ENCODE measurements around the gene AQR.
"Not testable (repeated sequence)": the region's sequence is repeated elsewhere in the genome, so short reads cannot be mapped to it uniquely, and the experiment has no call there.

The AQR gene

DNA sequence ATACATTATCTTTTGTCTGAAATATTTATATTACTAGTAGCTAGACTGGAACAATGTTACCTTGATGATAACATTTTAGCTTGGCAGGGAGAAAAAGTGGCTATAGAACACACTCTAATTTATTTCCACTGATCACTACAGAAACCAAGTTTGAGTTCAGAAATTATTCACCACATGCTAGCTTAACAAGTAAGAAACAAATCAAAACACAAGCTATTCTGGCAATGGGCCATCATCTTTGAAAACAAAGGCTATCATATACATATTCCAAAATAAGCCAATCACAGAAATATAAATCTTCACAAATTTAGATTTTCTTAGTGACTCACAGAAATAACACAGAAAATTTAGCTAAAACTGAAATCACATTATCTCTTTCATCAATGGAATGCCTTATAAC lies 17.1 kb downstream of the AQR start:
- DNase-seq (ENCODE audit: low read depth): no peak

DNA sequence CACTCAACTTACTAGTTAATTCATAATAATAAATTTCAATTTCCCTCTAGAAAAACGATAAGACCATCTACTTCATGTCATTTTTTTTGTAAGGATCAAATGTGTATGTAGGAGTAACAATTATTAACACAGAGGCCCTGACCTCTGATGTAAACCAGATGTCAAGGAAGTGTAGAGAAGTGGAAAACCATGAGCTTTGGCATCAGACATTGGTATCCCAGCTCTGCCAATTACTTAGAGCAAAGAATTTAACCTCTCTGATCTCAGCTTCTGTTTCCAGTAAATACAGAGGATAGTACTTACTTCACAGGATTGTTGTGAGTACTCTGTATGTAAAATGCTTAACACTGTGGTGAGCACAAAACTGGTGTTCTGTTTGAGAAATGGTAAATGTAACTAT lies 17.5 kb downstream of the AQR start:
- no peak for DNase-seq (ENCODE audit: low read depth)

DNA sequence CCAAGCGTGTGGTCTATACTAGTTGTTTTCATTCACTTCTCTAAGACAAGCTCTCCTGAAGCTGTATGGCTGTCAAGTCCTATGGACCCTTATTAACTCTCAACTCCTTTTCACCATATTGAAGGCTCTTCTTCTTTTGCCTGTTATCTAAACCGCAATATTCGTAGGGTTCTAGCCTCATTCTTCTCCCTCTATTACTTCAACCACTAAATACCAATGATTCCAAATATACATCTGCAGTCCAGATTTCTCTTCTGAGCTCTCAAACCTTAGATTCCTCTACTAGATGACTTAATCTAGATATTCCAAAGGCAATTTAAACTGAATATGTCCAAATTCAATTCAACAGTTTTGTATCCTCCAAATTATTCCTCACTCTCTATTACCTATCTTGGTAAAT lies 24.6 kb downstream of the AQR start:
- DNase-seq (ENCODE audit: low read depth): no peak

DNA sequence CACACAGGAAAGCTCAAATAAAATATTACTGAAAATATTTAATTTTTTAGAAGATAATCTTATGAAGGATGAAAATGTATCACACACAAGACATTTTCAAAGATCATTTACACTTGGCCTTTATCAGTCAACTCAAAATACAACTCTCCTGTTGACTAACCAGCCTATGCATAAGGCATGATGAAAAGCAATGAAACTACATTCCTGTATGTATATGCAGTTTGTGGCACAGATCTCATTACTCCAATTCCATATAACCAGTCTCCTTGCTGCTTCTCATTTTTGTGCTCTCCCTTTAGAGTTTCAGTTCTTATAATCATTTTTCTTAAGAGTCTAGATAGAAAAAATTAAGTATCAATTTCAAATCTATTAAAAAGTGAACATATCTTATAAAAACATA lies 25.8 kb downstream of the AQR start:
- DNase-seq (ENCODE audit: low read depth): no peak

DNA sequence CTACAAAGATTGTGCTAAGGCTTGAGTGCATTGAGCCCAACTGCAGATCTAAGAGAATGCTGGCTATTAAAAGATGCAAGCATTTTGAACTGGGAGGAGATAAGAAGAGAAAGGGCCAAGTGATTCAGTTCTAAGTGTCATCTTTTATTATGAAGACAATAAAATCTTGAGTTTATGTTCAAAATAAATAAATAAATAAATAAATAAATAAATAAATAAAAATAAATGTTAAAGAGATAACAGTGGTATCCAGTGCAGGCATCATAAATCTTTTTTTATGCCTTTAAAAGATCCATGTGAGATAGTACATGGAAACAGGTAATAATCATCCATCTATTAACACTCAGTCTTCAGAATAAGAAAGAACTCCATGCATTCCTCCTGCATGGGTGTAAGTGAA lies 26.3 kb downstream of the AQR start:
- not testable (repeated sequence) for DNase-seq (ENCODE audit: low read depth)

DNA sequence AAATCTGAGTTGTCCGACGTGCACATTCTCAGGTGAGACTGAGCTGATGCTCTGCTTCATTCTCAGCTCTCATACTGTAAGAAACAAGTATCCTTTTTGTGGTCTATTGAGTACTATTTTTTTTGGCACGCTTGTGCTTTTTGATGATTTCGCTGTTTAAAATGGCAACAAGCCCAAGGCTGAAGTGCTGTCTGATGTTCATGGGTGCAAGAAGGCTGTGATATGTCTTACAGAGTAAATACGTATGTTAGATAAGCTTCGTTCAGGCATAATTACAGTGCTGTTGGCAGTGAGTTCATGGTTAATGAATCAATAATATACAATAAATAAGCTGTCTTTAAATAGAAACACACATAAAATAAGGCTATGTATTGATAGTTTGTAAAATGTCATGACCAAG lies 27.2 kb downstream of the AQR start:
- DNase-seq (ENCODE audit: low read depth): no peak

DNA sequence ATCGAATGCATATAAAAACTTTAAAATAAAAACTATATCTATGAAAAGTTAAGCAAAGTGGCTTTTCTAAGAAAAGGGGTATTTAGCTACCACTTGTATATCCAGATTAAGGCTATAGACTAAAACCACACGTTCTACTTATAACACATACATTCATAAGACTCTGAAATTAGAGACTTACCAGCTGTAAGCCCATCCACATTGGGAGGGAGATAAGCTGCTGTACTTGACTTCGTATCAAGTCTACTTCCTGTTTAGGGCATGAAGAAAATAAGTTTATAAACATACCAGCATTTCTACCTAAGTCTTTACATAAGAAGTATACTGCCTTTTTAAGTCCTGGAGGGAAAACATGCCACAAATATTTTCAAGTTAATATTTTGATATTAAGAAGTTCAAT lies 27.7 kb downstream of the AQR start:
- no peak for DNase-seq (ENCODE audit: low read depth)

DNA sequence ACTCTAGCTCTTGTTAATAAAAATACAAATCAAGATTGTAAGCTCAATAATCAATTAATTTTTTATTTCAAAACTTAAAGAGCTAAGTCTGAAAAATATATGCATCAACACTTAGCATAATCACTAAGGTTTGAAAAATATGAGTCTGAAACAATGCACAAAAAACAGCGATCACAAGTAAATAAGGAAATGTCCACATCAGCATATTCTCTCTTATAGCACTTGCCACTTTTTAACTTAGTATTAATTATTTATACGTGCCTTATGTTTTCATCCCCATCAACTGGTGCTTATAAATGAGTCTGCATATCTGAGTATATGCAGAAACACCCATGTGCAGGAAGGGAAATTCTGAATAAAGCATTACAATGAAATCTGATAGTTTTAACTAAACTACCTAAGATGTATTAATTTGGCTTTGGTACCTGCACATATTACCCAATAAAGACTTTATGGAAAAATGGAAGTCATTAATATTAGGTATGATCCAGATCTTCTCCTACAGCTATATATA lies 28.3 kb downstream of the AQR start:
- no peak for DNase-seq (ENCODE audit: low read depth)

DNA sequence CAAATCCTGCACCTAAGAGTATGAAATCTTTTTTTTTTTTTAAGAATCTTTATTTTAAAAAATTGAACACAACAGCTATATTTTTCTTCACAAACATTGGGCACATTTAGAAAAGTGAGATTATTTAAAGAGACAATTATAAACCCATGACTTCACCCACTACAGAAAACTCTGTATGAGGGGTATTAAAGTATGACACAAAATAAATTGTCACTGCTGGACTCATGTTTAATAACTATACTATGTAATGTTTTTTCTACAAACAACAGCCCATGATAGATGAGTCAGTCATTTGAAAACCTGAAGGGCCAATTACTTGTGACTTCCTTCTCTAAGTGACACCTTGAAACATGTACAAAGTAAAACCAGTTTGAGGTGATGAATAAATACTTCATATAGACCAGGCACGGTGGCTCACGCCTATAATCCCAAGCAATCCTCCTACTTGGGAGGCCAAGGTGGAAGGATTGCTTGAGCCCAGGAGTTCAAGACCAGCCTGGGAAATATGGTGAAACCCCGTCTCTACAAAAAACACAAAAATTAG lies 36.0 kb downstream of the AQR start:
- no peak for DNase-seq (ENCODE audit: low read depth)

DNA sequence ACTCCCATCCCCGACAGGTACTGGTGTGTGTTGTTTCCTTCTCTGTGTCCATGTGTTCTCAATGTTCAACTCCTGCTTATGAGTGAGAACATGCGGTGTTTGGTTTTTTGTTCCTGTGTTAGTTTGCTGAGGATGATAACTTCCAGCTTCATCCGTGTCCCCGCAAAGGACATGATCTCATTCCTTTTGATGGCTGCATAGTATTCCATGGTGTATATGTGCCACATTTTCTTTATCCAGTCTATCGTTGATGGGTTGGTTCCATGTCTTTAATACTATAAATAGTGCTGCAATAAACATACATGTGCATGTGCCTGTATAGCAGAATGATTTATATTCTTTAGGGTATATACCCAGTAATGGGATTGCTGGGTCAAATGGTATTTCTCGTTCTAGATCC lies 41.2 kb downstream of the AQR start:
- DNase-seq (ENCODE audit: low read depth): not testable (repeated sequence)

DNA sequence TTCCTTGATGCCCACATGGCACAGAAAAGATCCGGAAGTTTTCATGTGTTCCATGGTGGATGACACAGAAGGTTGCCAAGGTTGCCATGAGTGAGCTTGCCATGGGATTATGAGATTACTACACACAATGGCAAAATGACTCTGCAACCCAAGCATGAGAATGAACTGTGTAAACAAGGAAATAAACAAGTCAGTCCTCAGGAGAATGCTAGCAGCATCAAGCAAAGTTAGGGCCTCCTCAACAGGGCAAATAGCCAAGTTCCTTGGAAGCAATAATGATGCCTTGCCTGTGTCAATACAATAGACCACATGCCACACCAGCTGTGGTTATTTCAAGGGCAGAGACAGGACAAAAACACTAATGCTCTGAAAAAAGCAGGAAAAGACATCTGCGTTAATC lies 41.8 kb downstream of the AQR start:
- no peak for DNase-seq (ENCODE audit: low read depth)

DNA sequence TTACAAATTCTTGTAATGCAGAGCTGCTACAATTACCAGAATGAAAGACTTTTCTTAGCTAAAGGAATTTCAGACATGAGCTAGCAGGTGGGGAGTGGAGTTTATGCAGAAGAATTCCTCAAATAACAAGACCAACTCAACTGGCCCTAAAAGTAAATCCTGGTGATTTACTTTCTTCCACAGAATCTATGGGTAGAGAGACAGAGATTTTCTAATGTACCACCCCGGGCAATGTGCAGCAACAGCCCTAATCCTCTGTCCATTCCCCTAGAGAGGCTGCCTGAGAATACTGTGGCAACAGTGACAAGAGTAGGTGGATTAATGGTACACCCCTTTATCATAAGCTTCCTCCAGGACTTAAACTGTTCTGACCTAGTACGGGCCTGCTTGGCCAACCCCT lies 55.2 kb downstream of the AQR start:
- DNase-seq (ENCODE audit: low read depth): no peak

DNA sequence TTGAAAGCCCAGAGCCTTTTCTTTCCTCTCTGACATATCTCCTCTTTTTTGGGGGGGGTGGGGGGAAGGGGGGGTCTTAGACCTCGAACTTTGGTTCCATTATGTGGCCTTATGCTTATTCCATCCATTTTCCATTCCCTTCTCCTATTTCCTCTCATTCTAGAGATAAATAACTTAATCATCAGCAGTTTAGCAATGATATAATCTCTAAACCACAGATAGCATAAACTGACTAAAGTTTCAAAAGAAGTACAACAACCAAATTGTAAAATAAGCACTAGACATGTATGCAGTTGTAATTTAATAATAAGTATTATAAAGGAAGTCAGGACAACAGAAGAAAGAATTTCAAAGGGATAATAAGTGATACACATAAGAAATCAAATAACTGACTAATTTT lies 64.5 kb downstream of the AQR start:
- DNase-seq (ENCODE audit: low read depth): no peak

DNA sequence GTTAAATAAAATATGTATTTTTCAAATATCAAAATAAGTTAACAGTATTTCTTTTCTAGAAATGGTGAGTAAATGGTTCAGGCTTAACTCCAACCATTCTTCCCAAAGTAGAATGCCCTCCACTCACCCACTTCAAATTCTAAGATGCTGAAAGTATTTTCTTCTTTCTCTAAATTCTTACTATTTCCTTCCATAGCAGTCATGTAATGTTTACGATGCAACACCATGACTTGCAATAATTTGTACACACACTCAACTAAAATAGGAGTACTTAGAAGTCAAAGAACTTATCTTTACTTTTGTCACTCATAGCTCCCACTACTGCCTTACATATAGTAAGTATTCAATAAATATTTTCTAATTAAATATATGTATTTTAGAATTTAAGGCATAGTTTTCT lies 65.0 kb downstream of the AQR start:
- no peak for DNase-seq (ENCODE audit: low read depth)

DNA sequence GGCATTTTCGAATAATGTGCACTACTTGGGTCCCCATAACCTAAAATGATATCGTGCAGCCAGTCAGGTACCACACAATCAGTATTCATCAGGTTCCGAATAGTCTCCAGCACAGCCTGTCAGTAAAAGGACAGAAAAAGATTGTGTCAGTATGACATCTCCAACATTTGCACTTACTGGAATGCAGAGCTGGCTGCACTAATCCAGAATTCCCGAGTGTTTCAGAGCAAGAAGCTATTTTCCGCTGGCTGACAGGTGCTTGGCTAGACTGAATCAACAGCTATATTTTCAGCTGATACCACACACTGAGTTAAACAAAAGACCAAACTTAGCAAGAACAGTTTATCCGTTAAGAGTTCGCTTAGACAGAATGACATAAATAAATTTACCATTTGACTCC lies 68.8 kb downstream of the AQR start:
- DNase-seq (ENCODE audit: low read depth): no peak

DNA sequence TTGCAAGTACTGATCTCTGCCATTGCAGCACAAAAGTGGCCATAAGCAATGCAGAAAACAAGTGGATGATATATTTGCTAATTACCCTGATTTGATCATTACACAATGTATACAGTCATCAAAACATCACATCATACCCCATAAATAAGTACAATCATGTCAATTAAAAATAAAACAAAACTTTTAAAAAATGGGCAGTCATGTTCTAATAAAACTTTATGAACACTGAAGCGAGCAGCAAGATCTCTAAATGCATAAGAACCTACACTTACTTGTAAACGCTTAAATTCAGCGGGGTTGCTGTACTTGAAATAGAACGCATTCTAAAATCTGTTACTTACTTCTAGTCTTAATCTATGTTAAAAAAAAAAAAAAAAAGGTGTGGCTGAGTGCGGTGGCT lies 73.4 kb downstream of the AQR start:
- no peak for DNase-seq (ENCODE audit: low read depth)

DNA sequence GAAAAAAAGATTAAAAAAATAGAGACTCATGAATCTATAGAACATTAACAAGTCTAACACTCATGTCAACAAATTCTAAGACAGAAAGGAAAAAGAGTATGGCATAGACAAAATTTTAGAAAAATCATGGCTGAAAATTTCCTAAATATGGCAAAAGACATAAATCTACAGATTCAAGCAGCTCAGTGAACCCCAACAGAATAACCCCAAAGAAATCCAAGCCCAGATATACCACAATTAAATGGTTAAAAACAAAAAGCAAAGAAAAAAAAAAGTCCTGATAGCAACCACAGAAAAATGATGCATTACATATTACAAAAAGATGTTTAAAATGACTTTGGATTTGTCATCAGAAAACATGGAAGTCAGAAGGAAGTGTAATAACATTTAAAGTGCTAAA lies 75.6 kb downstream of the AQR start:
- no peak for DNase-seq (ENCODE audit: low read depth)

DNA sequence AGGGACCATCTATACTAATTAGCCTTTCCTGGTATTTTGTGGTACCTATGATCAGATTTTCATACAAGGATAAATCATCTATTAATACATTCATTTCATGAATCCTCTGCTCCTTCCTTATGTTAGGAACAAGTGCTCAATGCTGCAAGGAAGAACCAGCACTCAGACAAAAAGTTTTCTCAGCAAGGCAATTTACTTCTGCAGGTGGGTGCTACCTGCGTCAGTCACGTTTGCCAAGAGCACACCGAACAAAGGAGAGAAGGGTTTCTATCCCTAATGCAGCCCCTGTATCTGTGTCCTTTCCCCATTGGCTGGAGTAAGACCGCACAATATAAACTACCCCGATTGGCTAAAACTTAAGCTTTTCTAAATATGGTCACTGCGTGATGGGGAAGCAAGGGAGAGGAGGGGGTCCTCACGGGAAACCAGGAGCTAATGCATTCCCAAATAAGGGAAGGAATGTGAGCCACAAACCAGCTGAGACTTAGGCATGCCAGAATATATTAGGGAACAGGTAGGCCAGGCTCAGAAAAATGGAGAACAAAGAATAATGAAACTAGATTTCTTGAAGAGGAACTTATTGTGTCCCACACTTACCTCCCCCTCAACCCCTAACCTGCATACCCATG lies 76.5 kb downstream of the AQR start:
- DNase-seq (ENCODE audit: low read depth): no peak

DNA sequence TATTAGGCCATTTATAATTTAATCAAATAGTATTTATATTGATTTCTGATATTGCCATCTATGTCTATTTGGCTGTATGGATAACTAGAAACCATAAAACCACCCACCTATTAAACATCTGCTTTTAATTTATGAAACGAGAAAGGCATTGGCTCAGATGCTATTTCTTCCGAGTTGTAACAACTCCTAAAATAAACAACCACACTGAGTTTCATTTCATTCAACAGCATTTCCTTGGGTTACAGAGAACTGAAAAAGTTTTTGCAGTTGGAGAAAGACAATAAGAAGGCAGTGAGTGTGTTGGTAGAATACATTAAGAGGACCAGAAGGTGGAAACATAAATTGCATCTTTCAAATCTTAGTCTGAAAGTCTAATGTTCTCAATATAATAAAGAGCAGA lies 79.1 kb downstream of the AQR start:
- DNase-seq (ENCODE audit: low read depth): no peak

DNA sequence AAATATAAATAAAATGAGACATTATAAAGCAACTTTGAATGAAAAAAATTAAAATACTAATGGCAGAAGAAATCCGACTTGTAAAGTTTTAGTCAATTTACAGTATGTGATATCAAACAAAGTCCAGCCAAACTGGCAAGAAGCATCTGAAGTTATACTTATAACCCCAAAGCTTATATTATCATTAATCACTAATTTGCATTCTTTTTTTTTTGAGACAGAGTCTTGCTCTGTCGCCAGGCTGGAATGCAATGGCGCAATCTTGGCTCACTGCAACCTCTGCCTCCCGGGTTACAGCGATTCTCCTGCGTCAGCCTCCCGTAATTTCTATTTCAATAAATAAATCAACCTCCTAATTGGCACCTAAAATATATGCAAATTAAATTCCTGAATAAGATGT lies 80.1 kb downstream of the AQR start:
- no peak for DNase-seq (ENCODE audit: low read depth)

DNA sequence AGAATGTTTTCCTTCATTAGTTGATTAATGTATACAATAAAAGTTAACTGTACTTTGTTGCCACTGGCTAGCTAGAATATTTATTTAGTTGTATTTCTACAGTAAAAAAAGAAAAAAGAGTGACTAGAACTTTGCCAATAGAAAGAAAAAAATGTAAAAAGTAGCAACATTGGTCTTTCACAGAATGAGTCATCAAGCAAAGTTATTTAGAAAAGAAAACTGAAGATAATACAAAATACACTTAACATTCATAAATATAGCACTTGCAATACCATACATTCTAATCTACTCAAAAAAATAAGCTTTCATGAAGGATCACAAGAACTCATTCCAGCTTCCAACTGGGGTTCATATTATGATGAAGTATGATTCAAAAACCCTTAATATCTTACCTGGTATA lies 83.4 kb downstream of the AQR start:
- no peak for DNase-seq (ENCODE audit: low read depth)

DNA sequence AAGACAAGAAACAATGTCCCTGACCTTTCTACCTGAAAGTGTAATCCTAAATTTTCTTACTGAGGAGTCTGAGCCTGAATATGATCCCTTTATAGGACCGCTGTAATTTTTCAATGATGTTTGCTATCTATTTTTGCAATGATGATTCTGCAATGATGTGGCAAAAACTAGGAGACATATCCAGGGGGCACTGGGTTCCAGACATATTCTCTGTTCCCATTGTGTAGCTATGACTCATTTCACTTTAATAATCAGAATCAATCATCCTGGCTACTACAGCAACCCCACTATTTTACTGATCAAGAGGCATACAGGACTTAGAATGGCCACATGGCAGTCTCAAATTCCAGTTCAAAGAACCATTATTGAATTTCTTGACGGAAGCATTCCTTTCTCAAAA lies 85.9 kb downstream of the AQR start:
- DNase-seq (ENCODE audit: low read depth): no peak

DNA sequence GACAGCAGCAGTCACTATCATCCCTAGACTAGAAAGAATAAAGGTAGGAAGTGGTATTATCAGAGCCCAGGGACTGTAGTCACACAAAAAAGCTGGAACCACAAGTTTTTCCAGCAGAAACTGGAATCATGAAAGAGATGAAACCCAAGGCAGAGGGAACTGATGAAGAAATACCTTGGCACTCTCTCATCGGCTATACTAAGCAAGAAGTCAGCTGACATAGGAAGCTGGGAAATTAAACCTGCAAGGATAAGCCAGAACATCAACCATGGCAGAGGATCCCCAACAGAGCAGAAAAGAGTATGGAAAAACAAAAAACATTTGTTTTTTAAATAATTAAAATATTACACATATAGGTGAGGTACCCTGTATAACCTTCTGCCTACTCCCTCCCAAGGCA lies 86.5 kb downstream of the AQR start:
- no peak for DNase-seq (ENCODE audit: low read depth)

DNA sequence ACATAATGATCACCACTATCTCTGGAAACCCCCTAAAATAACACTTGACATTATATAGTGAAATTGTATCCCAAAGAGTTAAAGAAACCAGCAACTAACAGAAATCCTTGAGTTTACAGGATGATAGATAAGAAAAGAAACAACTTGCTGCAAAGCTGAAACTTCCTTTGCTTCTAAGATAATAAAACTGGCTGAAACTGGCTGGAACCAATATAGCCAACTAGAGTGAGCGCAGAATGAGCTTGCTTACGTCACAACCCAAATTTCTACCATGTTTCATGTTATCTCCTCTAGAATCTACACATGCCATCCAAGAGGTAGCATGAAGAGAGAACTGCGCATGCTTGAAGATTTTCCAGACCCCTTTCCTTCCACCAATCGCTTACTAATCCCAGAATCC lies 90.4 kb downstream of the AQR start:
- DNase-seq (ENCODE audit: low read depth): no peak

DNA sequence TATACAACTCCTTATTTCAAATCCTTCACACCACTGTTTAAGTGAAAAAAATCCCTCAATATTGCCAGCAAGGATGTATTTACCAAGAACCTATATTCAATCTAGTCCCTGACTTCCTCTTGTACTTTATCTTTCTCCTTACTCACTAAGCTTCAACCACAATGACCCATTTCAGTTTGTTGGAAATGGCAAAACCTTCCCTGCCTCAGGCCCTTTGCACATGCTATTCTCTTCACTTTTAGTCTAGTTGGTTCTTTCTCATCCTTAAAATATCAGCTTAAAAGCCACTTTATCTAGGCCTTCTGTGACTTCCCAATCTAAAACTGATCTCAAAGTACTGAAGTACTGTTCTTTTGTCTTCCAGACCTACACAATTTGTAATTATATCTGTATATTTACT lies 92.9 kb downstream of the AQR start:
- no peak for DNase-seq (ENCODE audit: low read depth)

Measured in activated T-helper 1 cell treated with Interleukin-2 at 50 U/mL for 16 hours (primary cell).